G401 (cell line): ENCODE data around the gene TXNDC12. TPM values are rescaled to one million over a fixed set of nuclear protein-coding genes. Genes with fewer than 3 reads are reported as not detected.
"Not testable (repeated sequence)": the region's sequence is repeated elsewhere in the genome, so short reads cannot be mapped to it uniquely, and the experiment has no call there.

Experiments used
- DNase-seq: peaks from one replicate; pipeline ENCODE4 v3.0.0-alpha.2; 2015; ENCODE audit warnings: low spot score
- in situ Hi-C: cut with HindIII; loops from 2 replicates; pipeline ENCODE4 v1.10.0; 2016; ENCODE audit warnings: low sequenced_read_pairs, mixed read lengths
- total RNA-seq: library from RNA; depleted of rRNA; stranded (reverse); fragments of >200 nt; shearing (Covaris generic); gene quantifications from 2 replicates; pipeline ENCODE4 v1.2.3, GENCODE V29; 2014

TXNDC12 gene
- total RNA-seq, 1 experiment from 2014 or later, result 44.6 TPM

DNA sequence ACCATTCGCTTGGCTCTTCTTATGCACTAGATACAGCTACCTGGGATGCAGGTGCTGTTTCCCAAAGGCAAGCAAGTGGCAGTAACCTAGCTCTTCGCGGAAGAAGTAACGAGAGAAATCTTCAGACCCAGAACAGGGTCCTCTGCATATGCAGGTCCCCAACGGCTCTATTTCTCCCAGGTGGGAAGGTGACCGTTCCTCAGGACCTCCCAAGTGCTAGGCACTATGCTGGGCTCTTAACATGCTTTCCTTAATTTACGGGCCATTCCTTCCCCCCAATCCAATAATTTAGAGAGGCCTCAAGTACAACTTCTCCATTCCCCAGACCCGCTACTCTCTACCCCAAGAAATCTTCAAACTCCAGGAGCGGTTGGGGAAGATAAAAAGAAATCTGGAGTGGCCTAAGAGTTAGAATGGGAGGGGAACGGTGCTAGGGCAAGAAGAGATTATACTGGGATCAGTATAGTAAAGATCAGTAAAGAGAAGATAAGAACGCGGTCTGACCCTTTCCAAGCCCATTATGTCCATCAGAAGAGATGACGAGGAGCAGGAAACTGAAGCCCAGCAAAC lies 410 bp downstream of the TXNDC12 start:
- DNase-seq, result no peak
- in situ Hi-C loops, result no loop called here

DNA sequence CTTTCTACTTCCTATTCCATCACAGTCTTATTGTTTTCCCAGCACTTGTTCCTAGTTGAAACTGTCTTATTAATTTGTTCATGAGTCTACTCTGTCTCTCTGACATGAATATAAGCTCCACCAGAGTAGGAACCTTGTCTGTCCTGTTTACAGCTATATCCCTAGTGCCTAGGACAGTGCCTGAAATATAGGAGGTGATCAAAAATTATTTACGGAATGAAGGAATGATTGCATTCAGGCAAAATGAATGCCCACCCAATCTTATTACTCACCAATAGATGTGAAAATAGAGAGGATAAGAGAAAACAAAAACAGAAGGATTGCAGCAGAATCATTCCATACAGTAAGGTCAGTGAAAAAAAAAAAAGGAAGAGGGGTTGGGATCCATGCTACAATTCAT lies 1.1 kb downstream of the TXNDC12 start:
- in situ Hi-C loops, result no loop called here
- DNase-seq, result no peak

DNA sequence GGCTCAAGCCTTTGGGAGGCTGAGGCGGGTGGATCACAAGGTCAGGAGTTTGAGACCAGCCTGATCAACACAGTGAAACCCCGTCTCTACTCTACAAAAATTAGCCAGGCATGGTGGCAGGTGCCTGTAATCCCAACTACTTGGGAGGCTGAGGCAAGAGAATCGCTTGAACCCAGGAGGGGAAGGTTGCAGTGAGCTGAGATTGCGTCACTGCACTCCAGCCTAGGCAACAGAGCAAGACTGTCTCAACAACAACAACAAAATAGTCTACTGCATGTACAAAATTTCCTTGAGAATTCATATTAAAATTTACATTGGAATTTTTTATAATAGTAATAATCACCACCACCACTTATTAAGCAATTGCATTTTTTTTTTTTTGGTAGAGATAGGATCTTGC lies 5.7 kb downstream of the TXNDC12 start:
- in situ Hi-C loops, result not testable (repeated sequence)

DNA sequence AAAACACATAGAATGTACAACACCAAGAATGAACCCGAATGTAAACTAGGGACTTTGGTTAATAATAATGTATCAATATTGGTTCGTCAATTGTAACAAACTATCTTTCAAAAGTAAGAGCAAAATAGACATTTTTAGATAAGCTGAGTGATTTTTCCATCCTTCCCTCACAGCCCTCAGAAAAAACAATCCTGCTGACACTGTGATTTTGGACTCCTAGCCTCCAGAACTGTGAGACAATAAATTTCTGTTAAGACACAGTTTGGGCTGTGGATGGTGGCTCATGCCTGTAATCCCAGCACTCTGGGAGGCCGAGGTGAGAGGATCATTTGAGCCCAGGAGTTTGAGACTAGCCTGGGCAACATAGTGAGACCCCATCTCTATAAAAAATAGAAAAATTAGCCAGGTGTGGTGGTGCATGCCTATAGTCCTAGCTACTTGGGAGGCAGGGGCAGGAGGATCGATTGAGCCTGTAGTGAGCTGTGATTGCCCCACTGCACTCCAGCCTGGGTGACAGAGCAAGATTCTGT lies 9.3 kb downstream of the TXNDC12 start:
- DNase-seq, in situ Hi-C loops: not testable (repeated sequence)

More for the DNA sequence above, 5.7 kb downstream of the TXNDC12 start:
- not testable (repeated sequence) for DNase-seq

DNA sequence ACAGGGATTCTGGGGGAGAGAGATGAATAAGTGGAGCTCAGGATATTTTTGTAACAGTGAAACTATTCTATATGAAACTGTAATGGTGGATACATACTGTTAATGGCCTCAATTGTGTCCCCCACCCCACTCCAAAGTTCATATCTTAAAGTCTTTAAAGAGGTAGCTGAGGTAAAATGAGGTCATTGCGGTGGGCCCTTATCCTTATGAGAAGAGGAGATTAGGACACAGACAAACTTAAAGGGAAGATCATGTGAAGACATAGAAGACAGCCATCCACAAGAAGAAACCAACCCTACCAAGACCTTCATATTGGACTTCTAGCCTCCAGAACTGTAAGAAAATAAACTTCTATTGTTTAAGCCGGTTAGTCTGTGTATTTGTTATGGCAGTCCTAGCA lies 9.8 kb downstream of the TXNDC12 start:
- in situ Hi-C loops, result no loop called here
- no peak for DNase-seq

DNA sequence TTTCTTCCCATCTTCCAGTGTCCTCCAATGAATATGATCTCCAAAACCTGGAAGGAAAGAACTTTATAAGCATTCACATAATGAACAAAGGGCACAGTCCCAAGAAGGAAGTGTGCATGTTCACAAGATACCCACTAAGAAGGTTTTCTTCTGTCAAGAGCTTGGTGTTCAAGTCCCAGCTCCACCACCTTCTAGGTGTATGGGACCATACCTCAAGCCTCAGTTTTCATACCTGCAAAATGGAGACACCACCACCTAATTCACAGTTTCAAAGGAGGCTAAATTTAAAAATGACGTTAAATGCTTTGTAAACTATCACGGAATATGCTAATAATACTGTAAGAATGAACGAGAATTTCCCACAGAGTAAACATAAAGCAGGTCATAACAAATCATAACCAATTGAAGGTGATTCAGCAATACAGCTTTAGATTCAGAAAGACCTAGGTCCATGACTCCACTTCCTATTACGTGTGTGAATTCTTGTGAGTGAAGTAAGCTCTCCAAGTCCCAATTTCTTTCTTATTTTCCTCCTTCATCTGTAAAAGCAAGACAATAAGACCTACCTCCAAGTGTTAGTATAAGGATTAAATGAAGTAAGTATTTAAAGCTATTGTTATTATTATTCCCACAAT lies 13.3 kb downstream of the TXNDC12 start:
- in situ Hi-C loops, result no loop called here
- DNase-seq, result no peak

DNA sequence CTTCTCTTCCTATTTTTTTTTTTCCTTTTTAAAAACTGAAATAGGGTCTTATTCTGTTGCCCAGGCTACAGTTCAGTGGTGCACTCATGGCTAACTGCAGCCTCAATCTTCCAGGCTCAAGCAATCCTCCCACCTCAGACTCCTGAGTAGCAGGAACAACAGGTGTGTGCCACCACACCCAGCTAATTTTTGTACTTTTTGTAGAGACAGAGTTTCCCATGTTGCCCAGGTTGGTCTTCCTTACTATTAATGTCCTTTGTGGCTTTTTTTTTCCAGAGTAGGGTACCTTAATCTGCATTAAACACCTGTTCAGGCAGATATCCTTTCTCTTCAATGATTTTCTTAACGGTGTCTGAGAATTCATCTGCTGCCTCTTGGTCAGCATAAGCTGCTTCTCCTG lies 17.1 kb downstream of the TXNDC12 start:
- in situ Hi-C loops, result no loop called here

DNA sequence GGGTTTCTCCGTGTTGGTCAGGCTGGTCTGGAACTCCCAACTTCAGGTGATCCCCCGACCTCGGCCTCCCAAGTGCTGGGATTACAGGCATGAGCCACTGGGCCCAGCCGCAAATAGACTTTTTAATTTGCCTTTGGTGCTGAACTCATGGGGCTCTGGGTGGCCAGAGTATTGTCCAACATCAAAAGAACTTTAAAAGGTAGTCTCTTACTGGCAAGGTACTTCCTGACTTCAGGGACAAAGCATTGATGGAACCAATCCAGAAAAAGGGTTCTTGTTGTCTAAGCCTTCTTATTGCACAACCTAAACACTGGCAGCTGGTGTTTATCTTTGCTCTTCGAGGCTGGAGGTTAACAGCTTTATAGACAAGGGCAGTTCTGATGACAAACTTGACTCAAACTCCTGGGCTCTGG lies 17.6 kb downstream of the TXNDC12 start:
- in situ Hi-C loops, result no loop called here
- no peak for DNase-seq

More for the DNA sequence above, 17.1 kb downstream of the TXNDC12 start:
- no peak for DNase-seq

DNA sequence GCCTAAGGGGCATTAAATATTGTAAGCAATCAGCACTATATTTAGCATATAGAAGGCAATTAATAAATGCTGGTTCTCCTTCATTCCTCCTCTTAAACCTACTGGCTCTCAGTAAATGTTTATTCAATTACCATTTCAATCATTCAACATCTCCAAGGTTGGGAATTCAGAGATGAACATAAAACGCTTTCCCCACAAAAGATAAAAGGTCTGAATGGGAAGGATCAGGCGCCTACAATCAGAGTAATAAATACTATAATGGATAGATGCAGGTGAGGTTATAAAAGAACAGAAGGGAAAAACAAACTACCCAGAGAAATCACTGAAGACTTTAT lies 21.0 kb downstream of the TXNDC12 start:
- DNase-seq, result no peak
- in situ Hi-C loops, result no loop called here

DNA sequence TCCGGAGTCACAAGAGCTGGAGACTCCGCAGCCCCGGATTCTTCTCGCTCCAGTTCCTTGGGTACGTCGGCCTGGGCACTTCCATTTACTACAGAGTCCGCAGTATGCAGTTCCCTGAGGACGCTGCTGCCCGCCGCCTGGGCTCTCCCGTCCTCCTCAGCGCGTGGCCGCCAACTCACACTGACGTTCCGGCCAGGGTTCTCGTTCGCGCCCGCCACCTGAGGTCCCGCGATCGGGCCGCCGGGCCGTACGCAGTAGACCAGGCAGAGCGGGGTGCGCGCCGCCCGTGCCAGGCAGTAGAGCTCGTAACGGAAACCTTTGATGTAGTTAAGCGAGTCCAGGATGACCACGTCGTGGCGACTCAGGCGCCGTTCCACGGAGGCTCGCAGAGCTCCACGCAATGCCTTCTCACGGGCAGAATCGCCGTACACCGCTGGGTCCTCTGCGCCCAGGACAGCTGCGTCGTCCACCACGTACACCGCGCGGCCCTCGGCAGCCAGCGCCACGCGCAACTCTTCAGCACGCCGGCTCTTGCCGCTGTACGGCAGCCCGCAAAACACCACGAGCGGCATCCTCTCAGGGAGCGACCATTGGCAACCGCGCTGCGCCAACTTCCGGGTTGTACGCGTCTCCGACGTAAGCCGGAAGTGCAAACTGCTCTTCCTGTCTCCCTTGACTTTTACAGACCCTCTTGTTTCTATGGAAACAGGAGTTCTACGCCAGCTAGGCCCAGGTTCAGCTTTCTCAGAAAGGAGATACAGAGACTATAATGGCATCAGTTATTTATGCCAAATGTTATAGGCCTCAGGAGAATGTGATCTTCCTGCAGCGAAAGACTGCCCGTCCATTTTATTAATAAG lies 21.6 kb downstream of the TXNDC12 start, which contains the start of gene KTI12:
KTI12 (minus strand) TSS at position 621 of the 860 bp plus-strand sequence; CDS start at position 572, 49 bp downstream.
- in situ Hi-C loops, result no loop called here

DNA sequence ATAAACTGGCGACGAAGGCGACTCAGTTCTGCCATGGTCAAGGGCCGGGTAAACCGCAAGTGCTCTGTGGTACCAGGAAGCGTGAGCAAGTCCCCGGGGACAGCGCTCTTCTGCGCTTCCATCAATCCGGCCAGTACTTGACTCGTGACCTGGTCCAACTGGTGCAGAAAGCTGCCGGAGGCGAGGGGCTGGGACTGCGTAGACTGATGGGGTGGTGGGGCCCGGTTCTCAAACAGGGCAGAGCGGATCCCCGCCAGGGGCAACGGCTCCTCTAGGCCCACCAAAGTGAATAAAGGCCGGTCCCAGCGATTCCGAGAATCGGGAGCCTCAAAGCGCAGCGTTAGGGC lies 22.2 kb downstream of the TXNDC12 start:
- in situ Hi-C loops, result no loop called here
- DNase-seq, result peak; percentile 41

More for the DNA sequence above, 21.6 kb downstream of the TXNDC12 start, which contains the start of gene KTI12:
- peak; percentile 95 for DNase-seq

DNA sequence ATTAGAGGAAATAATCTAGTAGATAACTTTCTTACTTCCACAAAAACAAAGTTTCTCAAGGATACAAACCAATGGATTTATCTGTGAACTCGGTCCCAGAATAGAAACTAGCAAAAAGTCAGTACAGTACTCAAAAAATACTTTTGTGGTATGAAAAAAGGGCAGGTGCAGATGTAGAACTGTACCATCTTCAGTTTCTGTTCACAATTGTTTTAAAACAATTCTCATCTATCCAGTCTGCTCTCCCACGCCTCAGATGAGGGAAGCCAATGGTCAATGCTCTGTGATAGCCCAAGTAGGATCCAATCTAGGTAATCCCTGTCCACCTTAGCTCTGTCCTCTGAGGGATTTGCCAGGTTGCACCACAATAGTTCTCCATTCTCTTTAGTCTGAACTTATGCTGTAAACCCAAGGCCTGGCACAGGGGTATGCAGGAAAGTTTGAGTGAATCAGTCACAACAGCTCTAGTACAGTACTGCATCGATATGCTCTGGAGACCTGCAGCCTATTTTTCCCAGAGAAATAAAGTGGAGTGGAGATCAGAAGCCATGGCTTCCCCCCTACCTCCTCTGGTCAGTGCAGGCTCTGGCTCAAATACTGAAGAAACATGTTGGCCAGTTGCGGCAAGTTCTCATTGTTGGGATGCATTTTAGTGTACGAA lies 22.7 kb downstream of the TXNDC12 start:
- in situ Hi-C loops, result no loop called here
- no peak for DNase-seq

DNA sequence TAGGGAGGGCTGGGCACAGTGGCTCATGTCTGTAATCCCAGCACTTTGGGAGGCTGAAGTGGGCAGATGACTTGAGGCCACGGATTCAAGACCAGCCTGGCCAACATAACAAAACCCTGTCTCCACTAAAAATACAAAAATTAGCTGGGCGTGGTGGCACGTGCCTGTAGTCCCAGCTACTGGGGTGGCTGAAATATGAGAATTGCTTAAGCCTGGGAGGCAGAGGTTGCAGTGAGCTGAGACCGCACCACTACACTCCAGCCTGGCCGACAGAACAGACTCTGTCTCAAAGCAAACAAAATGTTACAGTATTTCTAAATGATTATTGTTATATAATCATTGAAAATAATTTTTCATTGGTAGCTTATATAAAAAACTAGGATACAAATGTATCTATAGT lies 26.2 kb downstream of the TXNDC12 start:
- in situ Hi-C loops, result not testable (repeated sequence)

DNA sequence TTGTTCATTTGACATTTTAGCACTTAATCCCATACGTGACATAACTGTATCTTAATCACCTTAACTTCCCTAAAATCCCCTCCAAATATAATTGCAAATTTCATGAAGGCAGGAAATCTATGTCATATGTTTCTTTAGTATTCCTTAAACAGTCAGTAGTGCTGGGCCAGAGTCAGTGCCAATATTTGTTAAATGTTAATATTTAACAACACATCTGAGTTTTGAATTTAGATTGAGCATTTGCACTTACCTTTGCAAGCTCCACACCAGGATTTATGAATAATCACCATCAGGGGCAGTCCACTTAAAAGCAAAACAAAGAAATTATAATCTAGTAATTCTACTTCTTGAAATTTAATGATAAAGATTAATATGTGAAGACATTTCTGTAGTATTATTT lies 26.7 kb downstream of the TXNDC12 start:
- DNase-seq, result no peak
- in situ Hi-C loops, result no loop called here

More for the DNA sequence above, 26.2 kb downstream of the TXNDC12 start:
- not testable (repeated sequence) for DNase-seq

DNA sequence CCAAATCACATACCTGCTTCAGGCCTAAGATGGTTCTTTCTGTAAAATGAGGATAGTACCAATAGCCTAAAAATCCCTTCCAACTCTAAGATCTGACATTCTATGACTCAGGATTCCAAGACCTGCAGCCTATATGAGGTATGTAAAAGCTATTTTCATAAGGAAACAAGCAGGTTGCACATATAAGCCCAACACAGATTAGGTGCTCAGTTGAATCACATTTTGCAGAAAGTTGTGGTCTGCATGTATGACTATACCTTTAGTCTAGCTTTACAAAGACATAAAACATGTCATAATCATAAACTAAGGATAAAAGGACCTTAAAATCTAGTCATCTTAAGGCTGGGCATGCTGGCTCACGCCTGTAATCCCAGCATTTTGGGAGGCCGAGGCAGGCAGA lies 28.7 kb downstream of the TXNDC12 start:
- in situ Hi-C loops, result no loop called here

DNA sequence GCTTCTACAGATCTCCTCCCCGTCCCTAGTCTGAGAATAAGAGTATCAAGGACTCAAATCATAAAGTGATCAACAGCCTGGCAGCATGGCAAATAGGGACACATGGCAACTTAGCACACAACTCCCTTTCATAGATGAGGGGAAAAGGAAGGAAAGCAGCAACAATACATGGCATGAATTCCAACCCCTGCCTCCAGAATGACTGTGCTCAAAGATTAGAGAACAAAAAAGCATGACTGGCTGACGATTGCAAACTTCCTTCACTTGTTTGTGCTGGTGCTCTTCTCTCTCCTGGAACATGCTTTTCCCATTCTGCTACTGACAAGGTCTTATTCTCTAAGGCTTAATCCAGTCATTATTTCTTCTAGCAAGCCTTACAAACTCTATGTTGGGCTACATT lies 32.9 kb downstream of the TXNDC12 start:
- in situ Hi-C loops, result no loop called here
- DNase-seq, result no peak

More for the DNA sequence above, 28.7 kb downstream of the TXNDC12 start:
- no peak for DNase-seq

DNA sequence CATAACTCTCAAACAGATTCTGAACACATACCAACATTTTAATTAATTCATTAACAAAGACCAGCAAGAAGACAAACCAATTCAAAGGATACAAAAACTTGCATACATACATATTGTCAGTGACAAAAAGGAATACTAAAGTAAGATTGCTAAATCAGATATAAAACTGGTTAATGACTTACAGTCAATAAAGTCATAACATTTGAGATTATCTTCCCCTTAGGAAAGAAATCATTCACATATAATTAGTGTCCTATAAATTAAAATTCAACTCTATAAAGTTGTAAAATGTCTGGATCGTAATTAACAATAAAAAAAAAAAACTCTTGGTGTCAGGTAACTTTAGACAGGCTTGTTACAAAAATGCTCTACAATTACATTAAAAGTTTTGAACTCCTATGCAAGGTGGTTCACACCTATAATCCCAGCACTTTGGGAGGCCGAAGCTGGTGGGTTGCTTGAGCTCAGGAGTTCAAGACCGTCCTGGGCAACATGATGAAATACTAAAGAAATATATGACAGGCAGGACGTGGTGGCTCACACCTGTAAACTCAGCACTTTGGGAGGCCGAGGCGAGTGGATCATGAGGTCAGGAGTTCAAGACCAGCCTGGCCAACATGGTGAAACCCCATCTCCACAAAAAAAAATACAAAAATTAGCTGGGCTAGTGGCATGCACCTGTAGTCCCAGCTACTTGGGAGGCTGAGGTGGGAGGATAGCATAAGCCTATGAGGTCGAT lies 46.8 kb downstream of the TXNDC12 start:
- DNase-seq, result no peak
- in situ Hi-C loops, result no loop called here

DNA sequence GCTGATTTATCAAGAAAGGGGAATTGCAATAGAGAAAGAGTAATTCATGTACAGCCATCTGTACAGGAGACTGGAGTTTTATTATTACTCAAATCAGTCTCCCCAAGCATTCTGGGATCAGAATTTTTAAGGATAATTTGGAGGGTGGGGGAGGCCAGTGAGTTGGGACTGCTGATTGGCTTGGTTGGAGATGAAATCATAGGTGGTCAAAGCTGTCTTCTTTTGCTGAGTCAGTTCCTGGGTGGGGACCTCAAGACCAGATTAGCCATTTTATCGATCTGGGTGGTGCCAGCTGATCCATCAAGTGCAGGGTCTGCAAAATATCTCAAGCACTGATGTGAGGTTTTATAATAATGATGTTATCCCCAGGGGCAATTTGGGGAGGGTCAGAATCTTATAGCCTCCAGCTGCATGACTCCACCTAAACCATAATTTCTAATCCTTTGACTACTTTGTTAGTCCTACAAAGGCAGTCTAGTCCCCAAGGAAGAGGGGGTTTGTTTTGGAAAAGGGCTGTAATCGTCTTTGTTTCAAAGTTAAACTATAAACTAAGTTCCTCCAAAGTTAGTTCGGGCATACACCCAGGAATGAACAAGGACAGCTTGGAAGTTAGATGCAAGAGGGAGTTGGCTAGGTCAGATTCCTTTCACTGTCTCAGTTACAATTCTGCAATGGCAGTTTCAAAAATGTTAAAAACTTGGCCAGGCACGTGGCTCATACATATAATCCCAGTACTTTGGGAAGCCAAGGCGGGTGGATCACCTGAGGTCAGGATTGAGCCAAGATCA lies 47.6 kb downstream of the TXNDC12 start:
- no peak for DNase-seq
- in situ Hi-C loops, result no loop called here
